Stimulated activated CD4-positive, alpha-beta T cell treated with anti-CD3 and anti-CD28 coated beads, TNF-alpha, amount 100 ng/mL, for 1 hour (primary cell): ENCODE measurements around the gene KPTN.

Experiments used
- DNase-seq, 3 donors: peaks; one replicate each; pipeline ENCODE4 v3.0.0-alpha.2; 2020; ENCODE audit warnings: low read depth in 3 of 3, low spot score in 1 of 3

Gene KPTN

DNA sequence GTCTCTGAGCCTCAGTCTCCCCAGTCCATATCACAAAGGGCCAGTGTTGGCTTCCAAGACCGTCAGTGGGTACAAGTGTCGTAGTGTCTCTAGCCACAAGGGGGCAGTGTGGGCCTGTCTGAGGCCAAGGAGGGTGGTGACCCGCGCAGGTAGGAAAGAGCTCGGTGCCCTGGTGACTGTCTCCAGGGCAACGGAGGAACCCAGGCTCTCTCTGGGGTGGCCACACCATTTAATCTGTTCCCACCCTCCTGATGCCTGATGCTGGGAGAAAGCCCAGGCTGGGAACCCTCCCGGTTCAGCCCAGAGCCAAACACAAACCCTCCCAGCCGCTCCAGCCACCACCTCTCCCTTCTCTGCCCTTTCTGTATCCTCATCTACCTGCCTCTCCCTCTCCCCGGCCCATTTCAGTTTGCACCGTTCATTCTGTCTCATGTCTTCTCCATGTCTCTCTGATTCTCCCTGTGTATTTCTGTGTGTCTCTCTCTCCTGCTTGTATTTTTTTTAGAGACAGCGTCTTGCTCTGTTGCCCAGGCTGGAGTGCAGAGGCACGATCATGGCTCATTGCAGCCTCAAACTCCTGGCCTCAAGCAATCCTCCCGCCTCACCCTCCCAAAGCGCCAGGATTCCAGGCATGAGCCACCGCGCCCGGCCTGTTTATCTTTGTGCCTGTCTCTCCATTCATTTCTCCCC is 47.2 kb downstream of the KPTN start:
- DNase-seq = peak; percentile 53 to 84 (median 73)

DNA sequence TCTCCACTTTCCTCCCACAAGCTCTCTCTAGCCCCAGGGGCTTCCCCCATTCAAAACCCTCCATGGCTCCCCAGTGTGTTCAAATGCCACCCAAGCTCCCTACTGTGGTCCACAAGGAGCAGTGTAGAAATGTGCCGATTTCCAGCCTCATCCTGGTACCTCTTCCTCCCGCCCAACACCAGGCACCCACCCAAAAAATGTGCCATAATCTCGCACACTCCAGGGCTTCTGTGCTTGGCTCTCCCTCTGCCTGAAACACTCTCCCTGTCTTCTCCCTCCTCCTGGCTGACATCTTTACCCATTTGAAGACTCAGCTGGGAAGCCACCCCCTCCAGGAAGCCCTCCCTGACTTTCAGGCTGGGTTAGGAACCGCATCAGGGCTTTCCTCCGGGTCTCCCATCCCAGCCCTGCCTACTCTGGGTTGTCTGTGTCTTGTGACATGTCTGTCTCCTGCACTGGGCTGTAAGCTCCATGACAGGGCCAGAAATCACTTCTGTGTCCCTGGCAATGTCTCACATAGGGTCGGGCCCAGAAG is 48.1 kb downstream of the KPTN start:
- no peak for DNase-seq

- no peak for DNase-seq
These were observed 48.8 kb downstream of the KPTN start for GRCh38 chr19:47435196-47435595.

DNA sequence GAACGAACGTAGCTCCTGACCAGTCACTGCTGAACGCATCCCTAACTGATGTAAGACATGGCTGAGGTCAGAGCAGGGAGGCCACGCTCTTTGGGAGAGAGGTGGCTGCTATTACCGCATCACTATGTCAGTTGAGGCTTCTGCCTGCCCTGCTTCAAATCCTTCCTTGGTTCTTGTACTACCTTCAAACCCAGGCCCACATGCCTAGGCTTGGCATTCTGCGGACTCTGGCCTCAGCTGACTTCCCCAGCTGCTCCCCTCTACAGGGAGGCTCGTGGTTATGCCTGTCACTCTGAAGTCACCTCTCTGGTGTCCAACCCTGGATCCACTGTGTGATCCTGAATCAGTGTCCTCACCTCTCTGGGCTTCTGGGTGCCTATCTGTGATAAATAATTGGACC is 49.9 kb downstream of the KPTN start:
- no peak for DNase-seq

DNA sequence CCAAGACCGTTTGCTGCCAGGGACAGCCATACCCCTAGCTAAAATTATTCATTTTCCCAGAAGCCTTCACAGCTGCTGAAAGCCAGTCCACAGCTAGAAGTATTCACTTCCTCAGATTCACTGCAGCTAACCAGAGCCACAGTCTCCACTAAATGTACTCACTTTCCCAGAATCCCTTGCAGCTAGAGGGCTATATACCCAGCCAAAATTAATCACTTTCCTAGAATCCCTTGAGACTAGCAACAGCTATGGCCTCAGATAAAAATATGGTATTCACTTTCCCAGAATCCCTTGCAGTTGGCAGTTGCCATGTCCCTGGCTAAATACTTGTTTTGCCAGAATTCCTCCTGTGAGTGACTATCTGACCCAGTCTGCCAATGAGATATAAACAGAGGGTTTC is 50.9 kb downstream of the KPTN start:
- DNase-seq = no peak

DNA sequence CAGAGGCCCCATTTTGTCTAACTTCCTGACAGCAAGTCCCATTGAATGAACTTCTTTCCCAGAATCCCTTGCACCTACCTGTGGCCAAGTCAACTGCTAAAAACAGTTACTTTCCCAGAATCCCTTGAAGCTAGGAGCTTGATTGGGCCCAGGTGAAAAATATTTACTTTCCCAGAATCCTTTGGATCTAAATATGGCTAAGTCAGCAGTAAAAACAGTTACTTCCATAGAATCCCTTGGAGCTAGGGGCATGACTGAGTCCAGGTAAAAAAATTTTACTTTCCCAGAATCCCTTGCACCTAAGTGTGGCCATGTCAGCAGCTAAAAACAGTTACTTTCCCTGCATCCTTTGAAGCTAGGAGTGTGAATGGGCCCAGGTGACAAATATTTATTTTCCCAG is 51.5 kb downstream of the KPTN start:
- no peak for DNase-seq

DNA sequence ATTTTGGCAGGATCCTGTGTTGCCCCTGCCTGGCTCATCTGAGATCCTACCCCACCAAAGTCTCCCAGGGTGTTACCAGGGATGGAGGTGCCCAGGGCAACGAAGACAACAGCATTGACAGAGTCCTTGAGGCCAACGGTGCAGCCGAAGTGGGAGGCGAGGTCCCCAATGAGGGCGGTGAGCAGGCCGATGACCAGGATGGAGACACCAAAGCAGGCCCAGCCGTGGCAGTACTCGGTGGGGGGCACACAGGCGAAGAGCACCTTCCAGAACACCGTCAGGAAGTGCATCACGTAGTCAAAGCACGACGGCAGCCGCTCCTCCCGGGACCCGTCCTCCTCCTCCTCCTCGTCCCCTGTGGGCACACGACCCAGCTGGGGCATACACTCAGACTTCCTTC is 51.9 kb downstream of the KPTN start:
- DNase-seq = no peak

DNA sequence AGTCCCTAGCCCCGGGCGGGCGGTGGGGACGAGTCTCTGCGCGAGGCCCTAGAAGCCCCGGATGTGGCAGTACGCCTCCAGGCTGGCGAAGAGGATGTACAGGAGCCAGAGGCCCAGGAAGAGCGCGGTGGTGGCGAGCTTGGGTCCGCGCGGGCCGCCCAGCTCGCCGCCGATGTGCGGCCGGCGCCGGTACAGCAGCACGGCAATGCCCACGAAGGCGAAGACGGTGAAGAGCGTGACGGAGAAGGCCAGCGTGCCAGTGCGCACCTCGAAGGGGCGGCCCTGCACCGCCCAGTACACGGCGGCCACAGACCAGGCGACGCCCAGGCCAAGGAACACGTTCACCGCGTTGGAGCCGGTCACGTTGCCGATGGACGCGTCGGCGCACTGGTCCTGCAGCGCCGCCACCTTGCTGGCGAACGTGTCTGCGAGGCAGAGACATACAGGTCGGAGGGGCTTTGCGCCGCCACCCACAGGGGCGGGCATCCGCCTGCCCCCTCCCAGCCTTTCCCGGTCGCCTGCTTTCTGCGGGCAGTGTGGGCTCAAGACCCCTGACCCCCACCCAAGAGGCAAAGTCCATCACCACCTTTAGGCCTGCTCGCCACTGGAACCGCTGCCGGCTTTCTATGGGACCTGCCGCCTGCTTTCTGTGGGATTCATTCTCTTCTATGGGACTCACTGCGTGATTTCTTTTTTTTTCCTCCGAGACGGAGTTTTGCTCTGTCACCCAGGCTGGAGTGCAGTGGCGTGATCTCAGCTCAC is 53.8 kb downstream of the KPTN start:
- no peak for DNase-seq

GRCh38 chr19:47429140-47429793 is 54.8 kb downstream of the KPTN start:
- DNase-seq = no peak

DNA sequence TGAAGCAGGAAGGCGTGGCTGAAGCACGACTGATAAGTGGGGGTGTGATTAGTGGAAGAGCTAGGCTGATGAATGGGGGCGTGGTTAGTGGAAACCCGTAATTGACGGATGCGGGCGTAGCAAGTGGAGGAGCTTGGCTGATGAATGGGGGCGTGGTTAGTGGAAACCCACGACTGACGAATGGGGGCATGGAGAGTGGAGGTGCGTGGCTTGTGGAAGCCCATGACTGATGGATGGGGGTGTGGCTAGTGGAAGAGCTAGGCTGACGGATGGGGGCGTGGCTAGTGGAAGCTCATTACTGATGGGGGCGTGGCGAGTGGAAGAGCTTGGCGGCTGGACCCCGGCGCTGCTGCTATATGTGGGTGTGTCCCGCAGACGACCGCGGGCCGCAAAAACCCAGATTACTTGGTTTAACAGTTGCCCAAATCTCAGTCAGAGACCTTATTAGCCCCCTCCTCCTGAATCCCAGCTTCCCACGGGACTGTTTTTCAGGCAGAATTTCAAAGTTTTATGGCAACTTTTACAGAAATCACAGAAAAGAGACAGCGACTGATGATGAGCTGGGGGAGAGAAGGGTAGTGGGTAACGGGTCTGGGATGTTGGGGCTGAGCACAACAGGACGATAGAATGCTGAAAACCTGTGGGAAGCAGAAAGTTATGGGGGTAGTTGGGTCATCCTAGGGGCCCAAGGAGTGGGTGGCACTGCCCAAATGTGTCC is 55.7 kb downstream of the KPTN start:
- peak; percentile 40 to 59 (median 55) for DNase-seq

GRCh38 chr19:47427241-47428176 is 56.5 kb downstream of the KPTN start:
- peak in 2 of 3 donors; percentile 41 to 59 for DNase-seq
